Dedifferentiated amniotic fluid mesenchymal stem cell (primary cell): ENCODE results near the gene AIF1L.

Experiments used
- DNase-seq: peaks from one replicate; pipeline ENCODE4 v3.0.0-alpha.2; 2016; ENCODE audit errors: extremely low spot score

Gene AIF1L

GRCh38 chr9:131167936-131168335 is 71.6 kb downstream of the AIF1L start:
- no peak for DNase-seq

- DNase-seq: no peak
Observed at GRCh38 chr9:131169563-131170240, 73.4 kb downstream of the AIF1L start.
